SIG-M5 treated with dmso at 0.1 percent for 504 hours (cell line): Measurements from ENCODE around the gene NRG3.

Experiments used
- DNase-seq: peaks from one replicate; lab custom pipeline; 2025; ENCODE audit not compliant: unreplicated experiment; lab: John Stamatoyannopoulos, UW

NRG3 gene

DNA sequence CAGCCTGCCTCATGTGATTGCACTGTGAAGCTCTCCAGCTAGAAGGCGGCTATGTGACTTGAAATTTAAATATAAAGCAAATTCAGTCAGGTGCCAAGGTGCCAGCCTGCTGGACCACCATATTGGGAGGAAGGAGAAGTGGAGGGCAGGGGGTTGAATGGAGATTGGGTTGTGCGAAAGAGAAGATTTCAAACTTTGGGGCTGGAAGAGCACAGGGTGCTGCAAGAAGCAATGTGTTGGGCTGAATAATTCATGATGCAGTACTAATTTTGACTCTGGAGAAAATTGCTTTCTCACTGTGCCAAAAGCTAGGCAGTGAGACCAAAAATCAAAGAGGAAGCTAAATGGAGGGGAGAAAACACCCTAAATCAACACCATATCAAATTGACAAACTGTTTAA is 335.3 kb downstream of the NRG3 start:
- no peak for DNase-seq

DNA sequence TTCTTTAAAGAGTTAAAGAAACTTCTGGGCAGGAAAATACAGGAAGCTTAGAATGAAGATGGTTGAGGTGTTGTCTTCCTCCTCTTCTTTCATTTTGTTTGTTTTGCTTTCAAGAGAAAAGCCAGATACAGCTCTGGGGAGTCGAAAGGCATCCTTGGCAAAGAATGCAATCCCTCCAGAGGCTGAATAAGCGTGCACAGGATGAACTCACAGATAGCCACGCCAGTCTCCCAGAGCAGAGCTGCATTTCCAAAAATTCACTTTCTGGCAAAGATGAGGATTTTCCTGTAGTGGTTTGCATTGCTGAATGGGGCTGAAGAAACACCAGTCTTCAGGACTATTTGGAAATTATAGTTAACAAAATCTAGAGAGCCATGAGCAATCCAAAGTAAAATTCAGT is 336.4 kb downstream of the NRG3 start:
- DNase-seq: no peak

- no peak for DNase-seq
Measured at GRCh38 chr10:82212753-82213152, 337.8 kb downstream of the NRG3 start.

GRCh38 chr10:82213784-82214183 is 338.8 kb downstream of the NRG3 start:
- DNase-seq: no peak

DNA sequence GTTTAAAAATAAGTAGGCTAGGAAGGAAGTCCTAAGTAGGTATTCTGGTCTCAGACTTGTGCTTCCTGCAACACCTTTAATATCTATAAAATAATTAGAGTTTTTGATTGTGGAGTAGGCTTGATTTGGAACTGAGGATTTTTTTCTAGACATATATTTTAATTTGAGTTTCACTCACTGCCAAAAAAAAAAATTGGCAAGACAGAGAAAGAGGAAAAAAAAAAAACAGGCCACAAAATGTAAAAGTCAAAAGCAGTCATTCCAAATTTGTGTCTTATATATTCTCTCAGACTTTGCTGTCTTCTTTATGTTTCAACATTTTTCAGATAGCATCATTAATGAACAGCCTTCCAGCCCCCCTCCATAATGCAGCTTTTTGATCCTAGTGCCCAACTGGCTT is 346.1 kb downstream of the NRG3 start:
- DNase-seq: no peak

- DNase-seq: no peak
Measured at GRCh38 chr10:82221601-82222149, 346.7 kb downstream of the NRG3 start.

DNA sequence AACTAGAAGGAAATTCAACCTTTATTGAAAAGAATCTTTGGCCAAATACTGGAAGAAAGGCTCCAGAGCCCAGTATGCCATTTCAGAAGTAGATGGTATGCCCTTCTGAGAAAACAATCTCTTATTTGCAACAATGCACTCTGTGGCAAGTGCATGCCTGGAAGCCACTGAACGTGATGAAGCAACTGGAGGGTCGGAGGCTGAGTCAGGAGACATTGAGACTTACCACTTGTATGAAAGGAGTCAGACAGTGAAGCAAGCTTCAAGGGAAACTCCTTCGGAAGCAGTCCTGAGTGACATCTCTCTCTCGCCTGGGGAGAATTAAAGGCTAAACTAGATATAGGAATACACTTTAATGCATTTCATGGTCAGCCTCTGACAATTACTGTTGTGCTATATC is 353.7 kb downstream of the NRG3 start:
- no peak for DNase-seq

DNA sequence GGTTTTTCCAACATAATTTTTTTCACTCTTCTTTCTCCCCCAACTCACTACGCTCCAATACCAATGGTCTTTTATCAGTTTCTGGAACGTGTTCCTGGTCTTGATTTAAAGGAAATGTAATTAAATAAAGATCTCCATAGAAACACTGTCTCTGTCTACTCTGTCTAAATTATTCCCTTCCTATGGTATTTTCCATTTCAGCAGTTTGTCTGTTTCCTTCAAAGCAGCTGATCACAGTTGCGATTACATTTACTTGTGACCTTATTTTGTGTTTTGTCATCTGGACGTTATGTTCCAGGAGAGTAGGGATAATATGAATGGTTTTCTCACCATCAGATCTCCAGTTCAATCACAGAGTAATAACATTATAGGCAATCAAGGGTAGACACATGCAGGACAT is 359.2 kb downstream of the NRG3 start:
- no peak for DNase-seq

DNA sequence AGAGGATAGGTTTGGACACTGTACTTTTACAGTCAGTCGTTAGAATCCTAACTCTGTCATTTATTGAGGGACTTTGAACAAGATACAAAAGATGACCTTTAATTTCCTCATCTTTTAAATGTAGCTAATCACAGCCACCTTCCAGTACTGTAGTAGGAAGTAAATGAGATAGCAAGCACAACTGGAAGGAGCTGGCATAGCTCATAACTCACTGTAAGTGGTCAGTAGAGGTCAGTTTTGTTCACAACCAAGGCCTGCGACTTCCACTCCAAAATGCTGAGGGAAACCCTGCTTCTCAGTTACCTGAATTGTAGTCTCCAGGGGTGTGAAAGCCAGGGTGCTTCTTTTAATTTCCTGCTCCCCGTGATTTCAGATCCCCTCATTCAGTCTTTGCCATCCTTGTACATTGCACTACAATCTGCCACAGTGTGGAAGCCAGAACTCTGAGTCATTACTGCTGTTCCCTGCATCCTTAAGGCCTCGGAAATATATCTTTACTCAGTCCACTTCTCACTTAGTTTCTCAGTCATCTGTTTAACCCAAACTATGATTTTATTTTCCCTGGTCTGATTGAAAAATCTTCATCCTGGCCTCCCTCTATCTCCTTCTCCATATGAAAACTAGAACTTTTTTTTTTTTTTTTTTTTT is 361.2 kb downstream of the NRG3 start:
- no peak for DNase-seq

DNA sequence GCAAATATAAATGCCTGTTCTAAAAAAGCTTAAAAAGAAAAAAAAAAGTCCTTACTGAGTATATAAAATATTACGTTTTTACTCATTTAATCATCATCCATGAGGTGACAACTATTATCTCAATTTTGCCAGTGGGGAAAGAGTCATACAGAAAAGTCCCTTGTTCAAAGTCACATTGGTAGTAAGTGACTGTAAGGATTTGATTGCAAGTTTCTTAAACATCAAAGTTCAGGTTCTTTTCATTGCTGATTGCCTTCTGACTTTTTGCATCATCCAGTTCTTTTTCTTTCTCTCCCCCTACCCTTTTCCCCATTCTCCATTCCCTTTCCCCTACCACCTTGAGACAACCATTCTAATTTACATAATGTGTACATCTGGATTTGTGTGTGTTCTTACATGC is 363.3 kb downstream of the NRG3 start:
- DNase-seq: no peak

GRCh38 chr10:82240408-82240807 is 365.4 kb downstream of the NRG3 start:
- DNase-seq: no peak

DNA sequence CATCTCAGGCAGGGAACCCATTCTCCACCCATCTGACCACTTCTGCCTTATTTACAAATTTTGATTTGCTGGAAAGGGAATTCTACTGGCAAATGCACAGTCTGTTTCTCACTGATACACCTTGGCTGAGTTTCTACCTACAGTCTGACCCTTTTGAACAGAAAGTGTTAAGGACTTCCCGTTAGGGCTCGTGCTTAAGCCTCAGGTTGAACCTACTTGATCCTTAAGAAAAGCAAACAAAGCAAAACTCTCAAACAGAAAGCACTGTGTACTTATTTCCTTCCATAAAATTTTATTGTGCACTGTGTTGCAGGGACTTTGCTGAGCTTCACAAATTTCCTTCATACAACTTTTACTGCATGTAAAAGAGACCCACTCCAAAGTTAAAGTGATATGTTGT is 367.8 kb downstream of the NRG3 start:
- no peak for DNase-seq

DNA sequence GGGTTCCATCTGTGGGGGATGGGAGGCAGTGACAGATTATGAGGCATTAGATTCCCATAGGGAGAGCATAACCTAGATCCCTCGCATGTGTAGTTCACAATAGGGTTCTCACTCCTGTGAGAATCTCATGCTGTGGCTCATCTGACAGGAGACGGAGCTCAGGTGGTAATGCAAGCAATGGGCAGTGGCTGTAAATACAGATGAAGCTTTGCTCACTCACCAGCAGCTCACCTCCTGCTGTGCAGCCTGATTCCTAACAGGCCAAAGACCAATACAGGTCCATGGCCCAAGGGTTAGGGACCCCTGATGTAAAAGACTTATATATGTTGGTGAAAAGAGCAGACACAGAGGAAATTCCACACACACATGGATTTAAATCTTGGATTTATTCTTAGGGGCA is 370.2 kb downstream of the NRG3 start:
- no peak for DNase-seq

GRCh38 chr10:82245906-82246560 is 371.0 kb downstream of the NRG3 start:
- DNase-seq: no peak

DNA sequence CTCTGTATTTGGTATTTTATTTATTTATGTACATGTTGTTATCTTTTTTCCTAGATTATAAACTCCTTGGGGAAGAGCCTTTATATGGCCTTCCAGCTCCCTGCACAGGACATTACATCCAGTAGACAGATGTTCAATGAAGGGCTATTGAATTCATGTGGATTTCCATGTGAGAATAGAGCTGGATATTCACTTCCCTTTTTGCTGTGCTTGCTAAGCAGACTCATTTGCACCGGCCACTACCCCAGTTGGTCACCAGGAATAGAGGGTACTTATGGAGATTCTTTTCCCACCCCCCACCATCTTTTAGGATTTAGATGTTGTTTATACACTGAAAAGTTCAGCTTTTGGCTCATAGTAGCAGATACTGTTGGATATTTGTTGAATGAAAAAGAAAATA is 374.1 kb downstream of the NRG3 start:
- DNase-seq: no peak

GRCh38 chr10:82251222-82251906 is 376.4 kb downstream of the NRG3 start:
- DNase-seq: no peak

DNA sequence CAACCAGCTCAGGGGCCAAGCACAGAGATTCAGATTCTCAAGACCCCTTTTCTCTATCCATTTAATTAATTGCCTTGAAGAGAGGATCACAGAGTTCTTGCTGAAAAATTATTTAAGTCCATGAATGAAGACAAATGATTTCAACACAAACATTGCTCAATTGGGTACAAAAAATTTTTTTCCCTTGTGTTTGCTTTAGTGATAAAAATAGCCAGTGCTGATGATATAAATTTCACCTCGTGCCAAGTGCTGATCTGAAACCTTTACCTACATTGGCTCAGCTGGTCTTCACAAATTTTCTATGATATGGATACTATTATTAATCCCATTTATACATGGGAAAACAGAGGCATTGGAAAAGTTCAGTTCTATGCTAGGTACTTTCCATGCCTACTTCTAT is 377.1 kb downstream of the NRG3 start:
- no peak for DNase-seq

DNA sequence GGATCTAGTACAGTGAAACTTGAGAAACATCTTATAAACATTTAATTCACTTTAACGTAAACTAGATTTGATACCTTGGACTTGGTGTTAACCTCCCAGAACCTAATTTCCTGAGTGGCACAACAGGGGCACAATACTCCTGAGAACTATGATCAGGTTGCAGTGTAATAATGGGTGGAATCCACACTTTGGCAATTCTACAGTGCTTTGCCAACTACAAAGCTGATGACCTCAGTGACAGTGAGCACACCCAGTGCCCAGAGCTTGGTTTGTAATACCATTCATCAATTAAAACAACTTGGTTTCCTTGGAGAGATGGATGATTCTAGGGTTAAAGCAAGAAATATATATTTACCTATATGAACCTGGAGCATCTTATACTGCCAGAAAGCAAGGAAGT is 379.2 kb downstream of the NRG3 start:
- DNase-seq: no peak

- DNase-seq: no peak
Measured at GRCh38 chr10:82256275-82256674, 381.3 kb downstream of the NRG3 start.

DNA sequence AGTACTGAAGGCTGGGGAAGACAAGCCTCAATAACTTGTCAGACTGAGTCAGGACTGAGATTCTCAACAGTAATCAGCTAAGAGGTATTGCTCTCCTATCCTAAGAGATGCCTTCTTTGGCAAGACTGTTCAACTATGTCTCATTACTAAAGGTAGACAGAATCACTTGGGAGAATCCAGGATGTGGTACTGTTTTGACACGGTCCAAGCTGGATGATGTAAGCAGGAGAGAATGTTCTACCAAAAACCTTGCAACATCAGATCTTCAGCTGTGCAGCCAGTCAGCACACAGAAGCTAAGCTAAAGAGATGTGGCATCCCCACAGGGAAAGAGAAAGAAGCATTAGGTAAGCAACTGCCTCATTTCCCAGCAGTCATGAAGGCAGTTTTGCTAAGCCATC is 391.4 kb downstream of the NRG3 start:
- no peak for DNase-seq

GRCh38 chr10:82267014-82267413 is 392.0 kb downstream of the NRG3 start:
- DNase-seq: no peak

- no peak for DNase-seq
Measured at GRCh38 chr10:82267465-82267864, 392.5 kb downstream of the NRG3 start.
